Gastroesophageal sphincter (tissue), 4 donors: Measurements from ENCODE around the gene CPAMD8. TPM values are rescaled to one million over a fixed set of nuclear protein-coding genes. Genes with fewer than 3 reads are reported as not detected.
"Not testable (repeated sequence)": the region's sequence is repeated elsewhere in the genome, so short reads cannot be mapped to it uniquely, and the experiment has no call there.

Experiments
- ATAC-seq: fragments of 150-250 bp; one replicate; pipeline ENCODE4 v1.9.1; 2016; ENCODE audit warnings: mild to moderate bottlenecking, moderate library complexity
- H3K27ac ChIP-seq, 4 donors: fragments of 200-600 bp; sonication (generic) in 3 of 4; 1 replicate in 3 of 4; 2 replicates in 1 of 4; pipeline ENCODE4 v1.5.1; 2016 to 2019
- H3K27me3 ChIP-seq: fragments of 200-600 bp; sonication (generic); one replicate; pipeline ENCODE4 v1.5.1; 2019
- H3K36me3 ChIP-seq, 2 donors: fragments of 200-600 bp; sonication (generic); one replicate each; pipeline ENCODE4 v1.5.1; 2019; ENCODE audit warnings: control low read depth in 1 of 2
- H3K4me1 ChIP-seq, 3 donors: fragments of 200-600 bp; sonication (generic); 1 replicate in 2 of 3; 2 replicates in 1 of 3; pipeline ENCODE4 v1.5.1; 2016 to 2019; ENCODE audit warnings: control low read depth in 2 of 3
- H3K4me3 ChIP-seq, 2 donors: fragments of 200-600 bp; sonication (generic); one replicate each; pipeline ENCODE4 v1.5.1; 2019; ENCODE audit warnings: mild to moderate bottlenecking in 1 of 2, moderate library complexity in 1 of 2
- H3K9me3 ChIP-seq, 3 donors: fragments of 200-600 bp; sonication (generic); one replicate each; pipeline ENCODE4 v1.5.1; 2017 to 2019; ENCODE audit warnings: control low read depth in 2 of 3
- CTCF ChIP-seq, 4 experiments: fragments of 200-600 bp in 2 of 4; fragments of 450-650 bp in 2 of 4; sonication (generic) in 1 of 4; IDR thresholded peaks; one replicate each; pipeline ENCODE4 v1.5.1; 2017 to 2019; ENCODE audit warnings: antibody characterized with exemption in 4 of 4, mild to moderate bottlenecking in 2 of 4, moderate library complexity in 2 of 4
- EP300 ChIP-seq: sonication (generic); formaldehyde crosslinking; IDR thresholded peaks from one replicate; pipeline ENCODE4 v1.6.1; 2017; ENCODE audit warnings: antibody characterized with exemption, mild to moderate bottlenecking
- POLR2A ChIP-seq, 2 donors: fragments of 450-650 bp; IDR thresholded peaks; one replicate each; pipeline ENCODE4 v1.6.1; 2017; ENCODE audit warnings: antibody characterized with exemption in 2 of 2, mild to moderate bottlenecking in 2 of 2, moderate library complexity in 1 of 2
- POLR2AphosphoS5 ChIP-seq: sonication (generic); formaldehyde crosslinking; IDR thresholded peaks from one replicate; pipeline ENCODE4 v1.6.1; 2017; ENCODE audit warnings: antibody characterized with exemption
- WGBS, 2 donors: methylation state at CpG; one replicate each; pipeline ENCODE4 v1.1.5; 2018; ENCODE audit warnings: low coverage in 1 of 2; 5-methylcytosine and 5-hydroxymethylcytosine counted together
- total RNA-seq, 4 donors: library from RNA; depleted of rRNA; stranded (reverse); fragments of >200 nt; gene quantifications; one replicate each; pipeline ENCODE4 v1.1.0, GENCODE V29; 2016

The CPAMD8 gene
- total RNA-seq, 4 donors from 2014 or later: 6.9 to 12.0 (median 9.2) TPM

GRCh38 chr19:16998635-16999194 is 27.9 kb downstream of the CPAMD8 start:
- Histone ChIP-seq H3K4me3 (no peak overlapping the region), H3K27ac (no peak overlapping the region), H3K27me3 (peaks cover 12% of the 10 kb centered on the region), H3K9me3 (peaks cover 0 to 25% (median 0%) of the 10 kb centered on the region in 3 donors), H3K4me1 (no peaks in the 10 kb centered on the region), H3K36me3 (no peaks in the 10 kb centered on the region)
- 88 to 100% methylated on average over 2 to 3 of the region's 3 CpGs for WGBS, 2 donors
- no peak for ATAC-seq
- no peak for TF ChIP-seq POLR2A (IDR thresholded peaks at IDR 0.05)
- no peak for TF ChIP-seq CTCF (IDR thresholded peaks at IDR 0.05)
- no peak for TF ChIP-seq EP300
- TF ChIP-seq POLR2AphosphoS5: no peak

GRCh38 chr19:16996838-16997490 is 29.6 kb downstream of the CPAMD8 start:
- not testable (repeated sequence) for H3K4me1 ChIP-seq, ATAC-seq, H3K4me3 ChIP-seq, H3K27me3 ChIP-seq, H3K27ac ChIP-seq, H3K36me3 ChIP-seq
- H3K9me3 ChIP-seq: peaks cover 0 to 32% (median 0%) of the 10 kb centered on the region in 3 donors
- WGBS, 2 donors: 71 to 92% methylated on average over 3 of the region's 23 CpGs

GRCh38 chr19:16988661-16989060 is 37.9 kb downstream of the CPAMD8 start:
- 81% methylated on average over 4 of the region's 4 CpGs; no CpG with 5 or more reads in 1 of the 2 donors for WGBS, 2 donors
- no peak for ATAC-seq
- H3K27ac ChIP-seq: no peak overlapping the region

GRCh38 chr19:16985403-16985802 is 41.2 kb downstream of the CPAMD8 start:
- no peak for ATAC-seq
- TF ChIP-seq CTCF (IDR thresholded peaks at IDR 0.05) (no peak), POLR2AphosphoS5 (no peak), POLR2A (IDR thresholded peaks at IDR 0.05) (no peak), EP300 (no peak)
- peaks cover 0 to 16% (median 0%) of the 10 kb centered on the region in 3 donors for H3K9me3 ChIP-seq
- H3K36me3 ChIP-seq: no peaks in the 10 kb centered on the region
- WGBS, 2 donors: 94 to 98% methylated on average over 2 of the region's 2 CpGs
- H3K4me3 ChIP-seq: no peak overlapping the region
- peaks cover 4% of the 10 kb centered on the region for H3K27me3 ChIP-seq
- no peak overlapping the region for H3K27ac ChIP-seq
- no peaks in the 10 kb centered on the region for H3K4me1 ChIP-seq

More at GRCh38 chr19:16988661-16989060, 37.9 kb downstream of the CPAMD8 start:
- Histone ChIP-seq H3K4me1 (no peaks in the 10 kb centered on the region), H3K9me3 (peaks cover 0 to 20% (median 0%) of the 10 kb centered on the region in 3 donors), H3K27me3 (no peaks in the 10 kb centered on the region), H3K4me3 (no peak overlapping the region), H3K36me3 (no peaks in the 10 kb centered on the region)
- no peak for TF ChIP-seq EP300
- TF ChIP-seq POLR2AphosphoS5: no peak
- no peak for TF ChIP-seq CTCF (IDR thresholded peaks at IDR 0.05)
- no peak for TF ChIP-seq POLR2A (IDR thresholded peaks at IDR 0.05)

- ATAC-seq, H3K27ac ChIP-seq, H3K4me1 ChIP-seq, H3K36me3 ChIP-seq, H3K4me3 ChIP-seq: not testable (repeated sequence)
- 86 to 100% methylated on average over 1 of the region's 2 CpGs for WGBS, 2 donors
- H3K27me3 ChIP-seq: peaks cover 17% of the 10 kb centered on the region
- H3K9me3 ChIP-seq: peaks cover 0 to 21% (median 0%) of the 10 kb centered on the region in 3 donors
Measured at GRCh38 chr19:16982586-16982985, 44.0 kb downstream of the CPAMD8 start.
